Measurements from ENCODE around the gene FYN. TPM values are rescaled to one million over a fixed set of nuclear protein-coding genes. Genes with fewer than 3 reads are reported as not detected.
A peak's percentile ranks its signal among the peaks of the same experiment; 100 is the strongest.

The FYN gene
- total and polyA plus RNA-seq, 9 of the 15 experiments (the other 6 are each of a cell fraction or from before 2014, with no cell fraction given), result 2.9 to 22.1 (median 11.4) TPM

DNA sequence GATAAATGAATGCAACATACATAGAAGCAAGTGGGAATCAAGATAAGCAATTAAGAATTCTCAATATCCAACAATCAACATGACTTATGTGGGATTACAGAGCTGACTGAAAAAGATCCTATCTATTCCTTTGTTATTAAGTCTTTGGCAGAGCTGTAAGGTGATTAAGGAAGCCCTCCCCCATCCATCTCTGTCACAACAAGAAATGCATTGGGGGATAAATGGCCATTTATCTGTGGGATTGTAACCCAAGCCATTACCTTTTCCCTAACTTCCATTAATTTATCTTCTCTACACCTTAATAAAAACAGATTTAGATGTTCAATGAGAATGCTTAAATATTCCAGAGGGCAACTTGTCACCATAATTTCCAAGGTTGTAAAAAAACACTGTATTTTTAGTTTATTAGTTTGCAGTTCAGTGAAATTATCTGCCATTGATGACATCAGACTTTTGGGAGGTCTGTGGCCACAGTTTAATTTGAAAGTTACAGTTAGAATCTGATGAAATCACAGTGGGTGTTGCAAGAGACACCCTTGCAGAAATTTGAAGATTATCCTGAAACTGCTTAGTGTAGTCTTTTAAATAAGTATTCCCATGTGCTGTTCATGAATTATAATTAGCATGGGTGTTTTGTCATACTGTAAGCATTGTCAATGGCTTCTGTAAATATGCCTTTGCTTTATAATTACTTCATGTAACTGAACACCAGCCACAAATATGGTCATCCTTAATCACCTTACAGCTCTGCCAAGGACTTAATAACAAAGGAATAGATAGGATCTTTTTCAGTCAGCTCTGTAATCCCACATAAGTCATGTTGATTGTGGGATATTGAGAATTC is 49.4 kb upstream of the FYN start:
- ATAC-seq (no peak), FAIRE-seq (no peak), DNase-seq (ENCODE audit: extremely low read depth in 1 of 4, low spot score in 3 of 4) (no peak)
- Histone ChIP-seq H3K36me3 (ENCODE audit: control insufficient read depth, insufficient read depth, low read length) (no peaks in the 10 kb centered on the region), H3K4me3 (no peak overlapping the region), H3K4me2 (ENCODE audit: insufficient read depth, low read length) (no peak overlapping the region), H3K4me1 (replicated peaks in 1 of 2; ENCODE audit: control insufficient read depth in 2 of 2, insufficient read depth in 2 of 2, low read length in 2 of 2) (no peaks in the 10 kb centered on the region; a peak in 1 of 5 replicates), H3K9me3 (replicated peaks; ENCODE audit: control insufficient read depth, insufficient read depth, low read depth, low read length) (no peaks in the 10 kb centered on the region), H3K9ac (ENCODE audit: insufficient read depth in 1 of 2, low read depth in 2 of 2, low read length in 2 of 2) (no peak overlapping the region), H3K79me2 (ENCODE audit: control insufficient read depth, insufficient read depth, low read length) (no peaks in the 10 kb centered on the region), H3K9me1 (ENCODE audit: control insufficient read depth, insufficient read depth, low read length) (no peaks in the 10 kb centered on the region), H3K27ac (ENCODE audit: extremely low read depth, low read depth, low read length) (no peak overlapping the region), H2AFZ (ENCODE audit: low read depth, low read length) (no peak overlapping the region), H3K27me3 (ENCODE audit: control insufficient read depth in 2 of 2, insufficient read depth in 2 of 2, low read length in 2 of 2) (peaks cover 0 to 18% of the 10 kb centered on the region in 2 experiments; a peak in 2 of 5 replicates), H4K20me1 (replicated peaks; ENCODE audit: control insufficient read depth, insufficient read depth, low read length) (no peaks in the 10 kb centered on the region)
- POLR2A ChIA-PET, result no interaction called here
- CTCF ChIA-PET (ENCODE audit: low intra/inter-chr PET ratio), result no interaction called here
- intact Hi-C loops (cut with micrococcal nuclease), result no loop called here
- in situ Hi-C loops (cut with MboI), result no loop called here
- BruUV-seq (replicated peaks), result no TSS peak
- no peak for TF ChIP-seq SMAD4 (CRISPR knock-in tag; conservative IDR thresholded peaks at IDR 0.05)
- no peak for TF ChIP-seq NCOR1 (IDR thresholded peaks at IDR 0.05)
- TF ChIP-seq HCFC1 (IDR thresholded peaks at IDR 0.05; ENCODE audit: low read depth, low read length), result no peak
- TF ChIP-seq ZNF584 (CRISPR knock-in tag; IDR thresholded peaks at IDR 0.05; ENCODE audit: low read depth), result peak; percentile 67; the same call in 1 of the 2 replicates
- TF ChIP-seq NR2C1 (IDR thresholded peaks at IDR 0.05), result no peak
- TF ChIP-seq NR2C1 (tag; IDR thresholded peaks at IDR 0.05), result no peak
- no peak for TF ChIP-seq HDAC6 (IDR thresholded peaks at IDR 0.05; ENCODE audit: low read depth, low read length)
- no peak for TF ChIP-seq NFYB (IDR thresholded peaks at IDR 0.05; ENCODE audit: extremely low read depth, insufficient read length)
- no peak for TF ChIP-seq TARDBP (IDR thresholded peaks at IDR 0.05)
- TF ChIP-seq ZSCAN32 (CRISPR knock-in tag; IDR thresholded peaks at IDR 0.05), result 0 out of 2 replicates have a peak, but pooled peaks have one; percentile 8
- TF ChIP-seq CSDE1 (IDR thresholded peaks at IDR 0.05), result no peak
- no peak for TF ChIP-seq HNRNPLL (IDR thresholded peaks at IDR 0.05; ENCODE audit: low read depth, low read length, poor library complexity, severe bottlenecking)
- TF ChIP-seq CEBPG (CRISPR knock-in tag; IDR thresholded peaks at IDR 0.05), result peak; percentile 82
- TF ChIP-seq CEBPG (tag; conservative IDR thresholded peaks at IDR 0.05 in 1 of 2, IDR thresholded peaks at IDR 0.05 in 1 of 2), result peak; percentile 90 to 93
- TF ChIP-seq ATF3 (IDR thresholded peaks at IDR 0.05), result peak; percentile 51; the same call in 1 of the 2 replicates
- no peak for TF ChIP-seq ATF3 (CRISPR knock-in tag; conservative IDR thresholded peaks at IDR 0.05)
- no peak for TF ChIP-seq CXXC5 (CRISPR knock-in tag; IDR thresholded peaks at IDR 0.05)
- TF ChIP-seq, protein P1, sequence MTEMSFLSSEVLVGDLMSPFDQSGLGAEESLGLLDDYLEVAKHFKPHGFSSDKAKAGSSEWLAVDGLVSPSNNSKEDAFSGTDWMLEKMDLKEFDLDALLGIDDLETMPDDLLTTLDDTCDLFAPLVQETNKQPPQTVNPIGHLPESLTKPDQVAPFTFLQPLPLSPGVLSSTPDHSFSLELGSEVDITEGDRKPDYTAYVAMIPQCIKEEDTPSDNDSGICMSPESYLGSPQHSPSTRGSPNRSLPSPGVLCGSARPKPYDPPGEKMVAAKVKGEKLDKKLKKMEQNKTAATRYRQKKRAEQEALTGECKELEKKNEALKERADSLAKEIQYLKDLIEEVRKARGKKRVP (CRISPR knock-in tag; IDR thresholded peaks at IDR 0.05), result peak; percentile 70
- TF ChIP-seq HOMEZ (CRISPR knock-in tag; IDR thresholded peaks at IDR 0.05), result no peak
- TF ChIP-seq ZNF717 (CRISPR knock-in tag; IDR thresholded peaks at IDR 0.05), result no peak
- TF ChIP-seq ATF7 (IDR thresholded peaks at IDR 0.05), result peak; percentile 48; the same call in 1 of the 2 replicates
- no peak for TF ChIP-seq FOXP1 (CRISPR knock-in tag; IDR thresholded peaks at IDR 0.05)

All from K562 (cell line).